ENCODE data around the gene TOX2.

TOX2 gene

DNA sequence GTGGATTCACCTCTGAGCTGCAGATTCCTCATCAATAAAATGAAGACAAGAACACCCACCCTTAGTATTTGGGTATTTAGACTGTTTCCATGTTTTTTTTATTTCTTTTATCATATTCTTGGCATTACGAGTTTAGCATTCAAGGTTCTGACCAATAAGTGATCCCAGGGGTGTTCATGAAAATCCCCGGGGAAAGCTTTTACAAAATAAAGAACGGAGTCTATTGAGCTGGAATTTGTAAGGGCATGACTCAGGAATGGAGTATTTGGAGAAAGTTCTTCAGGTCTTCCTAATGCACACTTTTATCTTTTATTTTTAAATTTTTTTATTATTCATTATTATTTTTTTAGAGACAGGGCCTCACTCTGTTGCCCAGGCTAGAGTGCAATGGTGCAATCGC lies 19.4 kb upstream of the TOX2 start:
- peak; percentile 82 for DNase-seq (ENCODE audit: low read depth)
- no peak overlapping the region for H3K4me3 ChIP-seq (ENCODE audit: low read length)
- TF ChIP-seq, protein P1, sequence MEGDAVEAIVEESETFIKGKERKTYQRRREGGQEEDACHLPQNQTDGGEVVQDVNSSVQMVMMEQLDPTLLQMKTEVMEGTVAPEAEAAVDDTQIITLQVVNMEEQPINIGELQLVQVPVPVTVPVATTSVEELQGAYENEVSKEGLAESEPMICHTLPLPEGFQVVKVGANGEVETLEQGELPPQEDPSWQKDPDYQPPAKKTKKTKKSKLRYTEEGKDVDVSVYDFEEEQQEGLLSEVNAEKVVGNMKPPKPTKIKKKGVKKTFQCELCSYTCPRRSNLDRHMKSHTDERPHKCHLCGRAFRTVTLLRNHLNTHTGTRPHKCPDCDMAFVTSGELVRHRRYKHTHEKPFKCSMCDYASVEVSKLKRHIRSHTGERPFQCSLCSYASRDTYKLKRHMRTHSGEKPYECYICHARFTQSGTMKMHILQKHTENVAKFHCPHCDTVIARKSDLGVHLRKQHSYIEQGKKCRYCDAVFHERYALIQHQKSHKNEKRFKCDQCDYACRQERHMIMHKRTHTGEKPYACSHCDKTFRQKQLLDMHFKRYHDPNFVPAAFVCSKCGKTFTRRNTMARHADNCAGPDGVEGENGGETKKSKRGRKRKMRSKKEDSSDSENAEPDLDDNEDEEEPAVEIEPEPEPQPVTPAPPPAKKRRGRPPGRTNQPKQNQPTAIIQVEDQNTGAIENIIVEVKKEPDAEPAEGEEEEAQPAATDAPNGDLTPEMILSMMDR (conservative IDR thresholded peaks at IDR 0.05; ENCODE audit: low read length) = no peak

DNA sequence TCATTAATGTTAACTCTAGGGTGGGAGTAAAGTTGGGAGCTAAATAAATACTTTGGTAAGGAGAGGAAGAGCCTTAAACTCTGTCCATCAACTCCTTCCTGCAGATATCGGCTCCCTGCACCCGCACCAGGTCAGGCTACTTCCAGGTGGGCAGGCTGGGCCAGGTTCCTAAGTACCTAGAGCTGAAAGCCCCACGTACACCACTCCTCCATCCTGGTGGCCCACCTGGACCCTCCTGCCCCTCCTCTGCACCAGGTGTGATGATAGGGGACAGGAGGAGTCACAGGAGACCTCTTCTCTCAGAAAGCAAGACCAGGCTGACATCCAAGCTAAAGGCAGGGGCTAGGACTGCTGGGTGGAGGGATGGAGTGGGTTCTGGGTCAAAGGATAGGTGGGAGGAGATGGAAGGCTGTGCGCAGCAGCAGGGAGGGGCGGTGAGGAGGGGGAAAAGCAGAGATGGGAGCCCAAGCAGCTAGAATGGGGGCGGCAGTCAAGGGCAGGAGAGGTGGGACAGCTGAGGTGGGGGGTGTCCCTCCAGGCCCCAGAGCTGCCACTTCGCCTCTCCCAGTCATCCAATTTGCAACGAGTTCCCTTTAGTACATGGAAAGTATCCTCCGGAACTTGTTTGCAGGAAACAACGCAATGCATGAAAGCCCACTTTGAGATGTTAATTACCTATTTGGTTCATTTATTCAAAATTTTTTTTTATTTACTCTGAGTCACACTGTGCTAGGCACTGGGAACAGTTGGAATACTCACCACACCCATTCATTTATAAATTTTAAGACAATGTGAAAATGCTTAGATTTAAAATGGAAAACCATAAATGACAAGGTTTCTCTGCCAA lies 15.2 kb upstream of the TOX2 start:
- no peak for DNase-seq (ENCODE audit: low read depth)
- TF ChIP-seq, protein P1 (conservative IDR thresholded peaks at IDR 0.05; ENCODE audit: low read length) = no peak
- H3K4me3 ChIP-seq (ENCODE audit: low read length) = no peak overlapping the region

DNA sequence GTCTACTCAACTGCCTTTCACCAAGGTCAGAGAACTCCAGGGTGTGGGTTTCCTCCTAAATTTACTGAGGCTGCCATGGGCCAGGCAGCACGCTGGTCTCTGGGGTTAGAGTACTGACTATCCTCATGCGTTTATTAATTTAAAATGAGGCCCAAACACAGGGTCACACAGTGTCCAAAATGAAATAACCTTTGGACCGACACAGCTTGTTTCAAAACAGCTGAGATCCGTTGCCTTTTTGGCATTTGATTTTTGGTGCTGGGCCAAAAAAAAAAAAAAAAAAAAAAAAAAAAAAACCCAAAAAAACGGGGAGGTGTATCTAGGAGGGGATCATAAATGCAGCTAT lies 14.6 kb upstream of the TOX2 start:
- DNase-seq (ENCODE audit: low read depth) = no peak
- H3K4me3 ChIP-seq (ENCODE audit: low read length) = no peak overlapping the region
- TF ChIP-seq, protein P1 (conservative IDR thresholded peaks at IDR 0.05; ENCODE audit: low read length) = no peak

- no peak overlapping the region for H3K4me3 ChIP-seq (ENCODE audit: low read length)
- TF ChIP-seq, protein P1 (conservative IDR thresholded peaks at IDR 0.05; ENCODE audit: low read length) = no peak
- DNase-seq (ENCODE audit: low read depth) = no peak
Measured at GRCh38 chr20:43900496-43900895, 14.2 kb upstream of the TOX2 start.

DNA sequence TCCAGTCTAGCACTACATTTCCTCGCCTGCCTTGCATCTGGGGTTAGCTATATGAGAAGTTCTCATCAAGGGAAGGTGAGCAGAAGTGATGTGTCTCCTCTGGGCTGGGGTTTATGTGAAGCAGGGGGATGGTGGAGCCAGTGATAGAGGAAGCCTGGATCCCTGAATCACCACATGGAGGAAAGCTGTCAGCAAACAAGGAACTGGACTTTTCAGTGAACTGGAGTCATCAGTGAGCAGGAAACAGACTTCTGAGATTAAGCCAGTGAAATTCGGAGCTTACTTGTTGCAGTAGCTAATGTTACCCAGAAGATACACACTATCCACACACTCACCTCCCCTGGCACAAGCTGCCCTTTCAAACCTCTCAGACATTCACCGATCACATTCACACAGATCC lies 13.4 kb upstream of the TOX2 start:
- TF ChIP-seq, protein P1 (conservative IDR thresholded peaks at IDR 0.05; ENCODE audit: low read length) = no peak
- no peak for DNase-seq (ENCODE audit: low read depth)
- H3K4me3 ChIP-seq (ENCODE audit: low read length) = no peak overlapping the region

DNA sequence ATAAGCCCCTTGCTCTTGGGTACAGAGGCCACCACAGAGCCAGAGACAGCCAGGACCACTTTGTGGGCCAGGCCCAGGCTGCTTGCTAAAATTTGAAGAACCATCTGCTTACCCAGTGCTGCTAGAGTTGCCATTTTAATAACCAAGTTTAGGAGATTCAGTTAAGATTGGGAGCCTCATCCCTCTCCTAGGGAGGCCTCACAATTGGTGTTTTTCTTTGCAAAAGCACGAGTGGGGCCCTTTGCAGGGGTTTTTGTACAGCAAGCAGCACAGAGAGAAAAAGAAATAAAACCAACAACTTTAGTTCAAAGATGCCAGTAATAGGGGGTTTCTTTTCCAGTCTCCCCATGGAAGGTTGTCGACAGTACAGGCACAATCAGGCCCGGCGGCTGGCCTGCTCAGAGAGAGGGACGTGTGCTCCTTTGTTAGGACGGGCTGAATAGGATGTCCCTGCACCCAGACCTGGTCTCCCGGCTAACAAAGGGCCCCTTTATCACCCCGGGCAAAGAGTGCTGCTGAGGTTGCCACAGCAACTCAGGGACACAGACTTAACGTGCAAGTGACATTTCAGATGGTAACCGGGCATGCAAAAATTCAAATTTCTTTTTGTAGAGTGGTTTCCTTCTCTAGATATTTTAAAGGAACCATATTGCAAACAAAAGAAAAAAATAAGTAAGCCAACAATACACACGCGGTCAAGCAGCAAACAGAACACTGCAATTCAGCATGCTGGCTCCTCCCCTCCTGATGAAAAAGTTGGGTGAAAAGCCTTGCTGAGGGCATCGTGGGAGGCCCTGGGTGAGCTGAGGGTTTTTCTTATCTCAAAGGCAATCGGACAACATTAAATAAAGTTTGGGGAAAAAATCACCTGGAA lies 10.5 kb upstream of the TOX2 start:
- no peak for DNase-seq (ENCODE audit: low read depth)
- TF ChIP-seq, protein P1 (conservative IDR thresholded peaks at IDR 0.05; ENCODE audit: low read length) = no peak
- H3K4me3 ChIP-seq (ENCODE audit: low read length) = no peak overlapping the region

Data from AG10803 (cell line).